ENCODE measurements around the gene APOE. TPM values are rescaled to one million over a fixed set of nuclear protein-coding genes. Genes with fewer than 3 reads are reported as not detected.
"Not testable (repeated sequence)": the region's sequence is repeated elsewhere in the genome, so short reads cannot be mapped to it uniquely, and the experiment has no call there.

APOE gene
- total RNA-seq, 1 donor from 2014 or later, result 151 TPM

DNA sequence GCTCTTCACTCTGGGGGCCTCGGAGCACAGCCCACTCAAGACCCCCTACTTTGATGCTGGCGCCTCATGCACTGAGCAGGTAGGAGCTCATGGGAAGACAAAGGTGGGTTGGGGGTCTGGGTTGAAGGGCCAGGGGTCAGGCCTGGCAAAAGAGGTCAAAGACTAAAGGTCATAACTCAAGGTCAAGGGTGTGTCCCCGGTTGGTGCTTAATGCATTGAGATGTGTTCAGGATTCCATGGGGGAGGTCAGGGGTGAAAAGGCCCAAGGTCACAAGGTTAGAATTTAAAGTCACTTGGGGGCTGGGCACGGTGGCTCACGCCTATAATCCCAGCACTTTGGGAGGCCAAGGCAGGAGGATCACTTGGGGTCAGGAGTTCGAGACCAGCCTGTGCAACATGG is 19.5 kb upstream of the APOE start:
- Mint-ChIP-seq H3K27ac (ENCODE audit: unreplicated experiment) (no peak overlapping the region), H3K27me3 (ENCODE audit: unreplicated experiment) (no peaks in the 10 kb centered on the region)

GRCh38 chr19:44887648-44888047 is 17.9 kb upstream of the APOE start:
- peaks cover 19% of the 10 kb centered on the region for H3K36me3 Mint-ChIP-seq (ENCODE audit: unreplicated experiment)

More for the DNA sequence above, 19.5 kb upstream of the APOE start:
- TF ChIP-seq CTCF (IDR thresholded peaks at IDR 0.05), result no peak
- no peak for DNase-seq (ENCODE audit: extremely low spot score, unreplicated experiment)
- peaks cover 19% of the 10 kb centered on the region for H3K36me3 Mint-ChIP-seq (ENCODE audit: unreplicated experiment)
- peaks cover 35% of the 10 kb centered on the region for H3K4me1 Mint-ChIP-seq (ENCODE audit: unreplicated experiment)
- H3K9me3 Mint-ChIP-seq (ENCODE audit: unreplicated experiment), result no peaks in the 10 kb centered on the region
- no peak overlapping the region for H3K4me3 Mint-ChIP-seq (ENCODE audit: unreplicated experiment)

GRCh38 chr19:44888335-44888734 is 17.3 kb upstream of the APOE start:
- not testable (repeated sequence) for H3K4me3 Mint-ChIP-seq (ENCODE audit: unreplicated experiment); H3K27ac Mint-ChIP-seq (ENCODE audit: unreplicated experiment); H3K27me3 Mint-ChIP-seq (ENCODE audit: unreplicated experiment); H3K9me3 Mint-ChIP-seq (ENCODE audit: unreplicated experiment); DNase-seq (ENCODE audit: extremely low spot score, unreplicated experiment)
- H3K36me3 Mint-ChIP-seq (ENCODE audit: unreplicated experiment), result peaks cover 19% of the 10 kb centered on the region
- peaks cover 41% of the 10 kb centered on the region for H3K4me1 Mint-ChIP-seq (ENCODE audit: unreplicated experiment)

More at GRCh38 chr19:44887648-44888047, 17.9 kb upstream of the APOE start:
- DNase-seq (ENCODE audit: extremely low spot score, unreplicated experiment), result no peak
- no peaks in the 10 kb centered on the region for H3K9me3 Mint-ChIP-seq (ENCODE audit: unreplicated experiment)
- TF ChIP-seq CTCF (IDR thresholded peaks at IDR 0.05), result no peak
- no peak overlapping the region for H3K27ac Mint-ChIP-seq (ENCODE audit: unreplicated experiment)
- no peak overlapping the region for H3K4me3 Mint-ChIP-seq (ENCODE audit: unreplicated experiment)
- H3K4me1 Mint-ChIP-seq (ENCODE audit: unreplicated experiment), result peaks cover 43% of the 10 kb centered on the region
- no peaks in the 10 kb centered on the region for H3K27me3 Mint-ChIP-seq (ENCODE audit: unreplicated experiment)

- no peak for TF ChIP-seq CTCF (IDR thresholded peaks at IDR 0.05)
- peak overlapping the region; percentile 90 for H3K27ac Mint-ChIP-seq (ENCODE audit: unreplicated experiment)
- DNase-seq (ENCODE audit: extremely low spot score, unreplicated experiment), result no peak
- peaks cover 27% of the 10 kb centered on the region for H3K4me1 Mint-ChIP-seq (ENCODE audit: unreplicated experiment)
- no peaks in the 10 kb centered on the region for H3K9me3 Mint-ChIP-seq (ENCODE audit: unreplicated experiment)
- H3K36me3 Mint-ChIP-seq (ENCODE audit: unreplicated experiment), result peaks cover 22% of the 10 kb centered on the region
- H3K27me3 Mint-ChIP-seq (ENCODE audit: unreplicated experiment), result no peaks in the 10 kb centered on the region
- H3K4me3 Mint-ChIP-seq (ENCODE audit: unreplicated experiment), result peak overlapping the region; percentile 79
Measured at GRCh38 chr19:44889830-44890365, 15.7 kb upstream of the APOE start.

GRCh38 chr19:44890366-44891015 is 15.1 kb upstream of the APOE start:
- H3K36me3 Mint-ChIP-seq (ENCODE audit: unreplicated experiment), result peaks cover 24% of the 10 kb centered on the region

More at GRCh38 chr19:44890366-44891015, 15.1 kb upstream of the APOE start:
- no peaks in the 10 kb centered on the region for H3K27me3 Mint-ChIP-seq (ENCODE audit: unreplicated experiment)
- DNase-seq (ENCODE audit: extremely low spot score, unreplicated experiment), result peak; percentile 100
- peak overlapping the region; percentile 79 for H3K4me3 Mint-ChIP-seq (ENCODE audit: unreplicated experiment)
- peak overlapping the region; percentile 90 for H3K27ac Mint-ChIP-seq (ENCODE audit: unreplicated experiment)
- TF ChIP-seq CTCF (IDR thresholded peaks at IDR 0.05), result no peak
- peaks cover 24% of the 10 kb centered on the region for H3K4me1 Mint-ChIP-seq (ENCODE audit: unreplicated experiment)
- no peaks in the 10 kb centered on the region for H3K9me3 Mint-ChIP-seq (ENCODE audit: unreplicated experiment)
